ENCODE results near the gene TMEM74B.

The TMEM74B gene

GRCh38 chr20:1165521-1165920 lies 19.3 kb downstream of the TMEM74B start:
- Histone ChIP-seq H3K79me2 (ENCODE audit: insufficient read depth, low read length) (no peaks in the 10 kb centered on the region), H3K9ac (ENCODE audit: low read length) (no peak overlapping the region), H3K4me1 (ENCODE audit: insufficient read depth, low read length, severe bottlenecking) (peaks cover 9% of the 10 kb centered on the region), H3K4me3 (ENCODE audit: low read depth, low read length, poor library complexity, severe bottlenecking) (no peak overlapping the region), H3K4me2 (ENCODE audit: low read length) (no peak overlapping the region), H4K20me1 (ENCODE audit: insufficient read depth, low read length) (no peaks in the 10 kb centered on the region), H3K36me3 (ENCODE audit: insufficient read depth, low read length) (peaks cover 88% of the 10 kb centered on the region), H3K9me2 (ENCODE audit: low read depth, low read length) (no peaks in the 10 kb centered on the region), H3F3A (ENCODE audit: insufficient read depth, low read length) (no peaks in the 10 kb centered on the region), H3K27ac (ENCODE audit: low read depth, low read length, poor library complexity, severe bottlenecking) (no peak overlapping the region), H3K9me3 (ENCODE audit: low read length) (no peaks in the 10 kb centered on the region), H2AFZ (ENCODE audit: low read length) (no peak overlapping the region), H3K27me3 (ENCODE audit: insufficient read depth, low read length) (no peaks in the 10 kb centered on the region)
- TF ChIP-seq EZH2 (IDR thresholded peaks at IDR 0.05; ENCODE audit: borderline replicate concordance, low read length): no peak

DNA sequence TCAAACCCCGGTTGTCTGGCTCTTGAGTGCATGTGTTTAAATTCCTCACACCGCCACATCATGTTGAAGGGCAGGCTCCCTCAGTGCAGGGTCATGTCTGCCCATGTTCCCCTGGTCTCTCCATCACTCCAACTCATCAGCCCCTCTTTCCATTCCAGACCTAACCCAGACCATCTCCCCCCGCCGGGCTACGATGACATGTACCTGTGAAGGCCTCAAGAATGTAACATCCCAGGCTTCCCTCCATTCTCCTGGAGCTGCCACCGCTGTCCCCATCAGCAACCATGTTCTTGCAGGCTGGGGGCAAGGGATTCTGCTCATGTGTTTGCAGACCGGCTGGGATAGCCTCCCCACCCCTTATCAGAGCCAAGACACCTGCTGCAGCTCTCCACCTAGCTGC lies 19.9 kb downstream of the TMEM74B start:
- H4K20me1 ChIP-seq (ENCODE audit: insufficient read depth, low read length): no peaks in the 10 kb centered on the region
- no peak overlapping the region for H3K4me2 ChIP-seq (ENCODE audit: low read length)
- H3K9me3 ChIP-seq (ENCODE audit: low read length): no peaks in the 10 kb centered on the region
- H2AFZ ChIP-seq (ENCODE audit: low read length): no peak overlapping the region
- H3K27me3 ChIP-seq (ENCODE audit: insufficient read depth, low read length): no peaks in the 10 kb centered on the region
- no peak overlapping the region for H3K27ac ChIP-seq (ENCODE audit: low read depth, low read length, poor library complexity, severe bottlenecking)
- H3K36me3 ChIP-seq (ENCODE audit: insufficient read depth, low read length): peaks cover 88% of the 10 kb centered on the region
- H3K79me2 ChIP-seq (ENCODE audit: insufficient read depth, low read length): no peaks in the 10 kb centered on the region
- TF ChIP-seq CTCF (IDR thresholded peaks at IDR 0.05; ENCODE audit: low read length): no peak
- no peak for TF ChIP-seq EZH2 (IDR thresholded peaks at IDR 0.05; ENCODE audit: borderline replicate concordance, low read length)
- no peaks in the 10 kb centered on the region for H3F3A ChIP-seq (ENCODE audit: insufficient read depth, low read length)
- no peaks in the 10 kb centered on the region for H3K9me2 ChIP-seq (ENCODE audit: low read depth, low read length)
- peaks cover 9% of the 10 kb centered on the region for H3K4me1 ChIP-seq (ENCODE audit: insufficient read depth, low read length, severe bottlenecking)
- H3K9ac ChIP-seq (ENCODE audit: low read length): no peak overlapping the region
- no peak overlapping the region for H3K4me3 ChIP-seq (ENCODE audit: low read depth, low read length, poor library complexity, severe bottlenecking)

GRCh38 chr20:1163653-1164052 lies 21.1 kb downstream of the TMEM74B start:
- Histone ChIP-seq H3K9me3 (ENCODE audit: low read length) (no peaks in the 10 kb centered on the region), H3F3A (ENCODE audit: insufficient read depth, low read length) (no peaks in the 10 kb centered on the region), H3K4me1 (ENCODE audit: insufficient read depth, low read length, severe bottlenecking) (peaks cover 9% of the 10 kb centered on the region), H3K4me3 (ENCODE audit: low read depth, low read length, poor library complexity, severe bottlenecking) (no peak overlapping the region), H3K36me3 (ENCODE audit: insufficient read depth, low read length) (peaks cover 83% of the 10 kb centered on the region), H3K9me2 (ENCODE audit: low read depth, low read length) (no peaks in the 10 kb centered on the region), H2AFZ (ENCODE audit: low read length) (no peak overlapping the region), H3K27me3 (ENCODE audit: insufficient read depth, low read length) (no peaks in the 10 kb centered on the region), H3K27ac (ENCODE audit: low read depth, low read length, poor library complexity, severe bottlenecking) (no peak overlapping the region), H3K4me2 (ENCODE audit: low read length) (no peak overlapping the region), H4K20me1 (ENCODE audit: insufficient read depth, low read length) (no peaks in the 10 kb centered on the region), H3K9ac (ENCODE audit: low read length) (no peak overlapping the region), H3K79me2 (ENCODE audit: insufficient read depth, low read length) (no peaks in the 10 kb centered on the region)
- TF ChIP-seq CTCF (IDR thresholded peaks at IDR 0.05; ENCODE audit: low read length): no peak
- TF ChIP-seq EZH2 (IDR thresholded peaks at IDR 0.05; ENCODE audit: borderline replicate concordance, low read length): no peak

- Histone ChIP-seq H3K4me2 (ENCODE audit: low read length) (no peak overlapping the region), H3K9me3 (ENCODE audit: low read length) (no peaks in the 10 kb centered on the region), H3K9me2 (ENCODE audit: low read depth, low read length) (no peaks in the 10 kb centered on the region), H3K4me3 (ENCODE audit: low read depth, low read length, poor library complexity, severe bottlenecking) (no peak overlapping the region), H2AFZ (ENCODE audit: low read length) (no peak overlapping the region), H3K79me2 (ENCODE audit: insufficient read depth, low read length) (no peaks in the 10 kb centered on the region), H3K27me3 (ENCODE audit: insufficient read depth, low read length) (no peaks in the 10 kb centered on the region), H3K27ac (ENCODE audit: low read depth, low read length, poor library complexity, severe bottlenecking) (no peak overlapping the region), H3K4me1 (ENCODE audit: insufficient read depth, low read length, severe bottlenecking) (peaks cover 9% of the 10 kb centered on the region), H4K20me1 (ENCODE audit: insufficient read depth, low read length) (no peaks in the 10 kb centered on the region), H3K36me3 (ENCODE audit: insufficient read depth, low read length) (peaks cover 78% of the 10 kb centered on the region), H3K9ac (ENCODE audit: low read length) (no peak overlapping the region), H3F3A (ENCODE audit: insufficient read depth, low read length) (no peaks in the 10 kb centered on the region)
- no peak for TF ChIP-seq EZH2 (IDR thresholded peaks at IDR 0.05; ENCODE audit: borderline replicate concordance, low read length)
- no peak for TF ChIP-seq CTCF (IDR thresholded peaks at IDR 0.05; ENCODE audit: low read length)
These were observed 21.7 kb downstream of the TMEM74B start for GRCh38 chr20:1163105-1163504.
